ENCODE results near the gene NASP. TPM values are rescaled to one million over a fixed set of nuclear protein-coding genes. Genes with fewer than 3 reads are reported as not detected.

NASP gene
- total RNA-seq, 1 experiment from 2014 or later = 535 TPM

DNA sequence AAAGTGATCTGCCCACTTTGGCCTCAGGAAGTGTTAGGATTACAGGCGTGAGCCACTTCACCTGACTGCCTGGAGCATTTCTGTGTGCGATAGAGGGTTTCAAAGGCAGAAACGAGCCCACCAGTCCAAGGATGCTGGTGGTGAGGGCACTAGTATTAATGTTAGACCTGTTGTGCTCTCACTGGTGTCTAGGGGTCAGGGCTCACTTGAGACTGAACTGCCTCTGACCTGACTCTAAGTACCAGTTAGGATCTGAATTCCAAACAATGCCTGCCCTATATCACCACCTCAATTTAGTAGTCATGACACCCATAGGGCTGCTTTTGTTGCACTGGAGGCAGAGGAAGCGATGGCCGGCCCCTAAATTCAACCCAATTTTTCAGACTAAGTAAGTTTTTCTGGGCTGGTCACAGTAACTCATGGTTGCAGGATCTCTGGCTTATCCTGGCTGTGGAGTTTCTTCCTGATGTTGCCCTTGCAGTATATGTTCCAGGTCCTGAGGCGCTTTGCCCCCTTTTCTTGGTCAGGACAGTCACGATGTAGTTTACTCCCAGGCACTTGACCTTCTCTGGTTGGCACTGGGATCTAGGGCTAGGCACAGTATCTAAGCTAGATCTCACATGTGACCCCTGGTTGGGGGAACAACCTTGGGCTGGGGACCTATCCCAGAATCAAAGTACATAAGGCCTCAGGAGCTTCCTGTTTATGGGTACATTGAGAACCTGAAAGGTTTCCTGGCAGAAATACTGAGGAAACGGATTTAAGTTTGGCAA is 35.5 kb downstream of the NASP start (continued):
- TF ChIP-seq ESRRA (CRISPR knock-in tag; IDR thresholded peaks at IDR 0.05; ENCODE audit: borderline replicate concordance) = no peak
- TF ChIP-seq HMGA2 (CRISPR knock-in tag; IDR thresholded peaks at IDR 0.05) = no peak
- TF ChIP-seq ZBTB43 (CRISPR knock-in tag; IDR thresholded peaks at IDR 0.05) = no peak
- TF ChIP-seq NFYB (CRISPR knock-in tag; conservative IDR thresholded peaks at IDR 0.05; ENCODE audit: low read depth) = no peak
- TF ChIP-seq FOXP1 (CRISPR knock-in tag; IDR thresholded peaks at IDR 0.05; ENCODE audit: borderline replicate concordance) = peak; percentile 25; the same call in 1 of the 2 replicates
- TF ChIP-seq ATF2 (CRISPR knock-in tag; IDR thresholded peaks at IDR 0.05; ENCODE audit: borderline replicate concordance, low read depth) = no peak
- no peak; the same call in 1 of the 2 replicates for TF ChIP-seq ERG (CRISPR knock-in tag; IDR thresholded peaks at IDR 0.05)

DNA sequence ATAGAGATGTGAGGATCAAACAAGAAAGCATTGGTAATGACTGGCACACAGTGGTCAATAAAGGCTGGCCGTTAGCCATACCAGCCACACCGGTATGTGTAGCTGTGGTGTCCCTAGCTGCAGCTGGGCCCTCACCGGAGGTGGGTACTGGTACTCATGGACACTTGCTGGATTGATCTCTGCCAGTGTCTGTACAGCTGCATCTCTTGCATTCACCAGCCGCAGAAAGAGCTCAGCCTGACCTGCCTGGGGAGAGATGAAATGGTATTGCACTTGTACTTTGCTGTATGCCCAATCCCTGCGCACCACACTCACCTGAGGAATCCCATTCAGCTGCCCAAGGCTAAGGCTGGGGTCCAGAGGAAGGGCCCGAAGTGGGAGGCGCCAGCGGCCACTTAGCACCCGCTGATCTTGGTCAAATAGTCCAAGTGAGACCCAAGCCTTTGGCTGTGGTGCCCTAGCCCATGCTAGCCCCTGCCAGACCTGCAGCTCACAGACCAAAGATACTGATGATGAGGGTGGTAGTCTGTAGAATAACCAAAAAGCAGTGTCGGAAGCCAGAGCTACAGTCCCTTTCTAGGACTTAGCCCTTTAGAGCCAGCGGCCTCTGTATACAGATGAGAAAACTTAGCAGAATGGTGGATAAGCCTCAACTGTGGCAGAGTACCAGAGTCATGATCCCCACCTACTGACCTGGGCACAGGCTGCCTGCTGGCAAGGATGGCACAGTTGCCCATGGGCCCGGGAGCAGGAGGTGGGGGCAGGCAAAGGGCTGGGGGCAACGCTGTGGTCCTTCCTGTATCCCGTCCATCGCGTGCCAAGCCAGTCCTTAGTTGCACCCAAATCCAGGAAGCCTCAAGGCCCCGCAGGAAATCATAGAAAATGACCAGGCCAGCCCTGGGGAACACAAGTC is 37.0 kb downstream of the NASP start:
- H3K27ac Mint-ChIP-seq = peak overlapping the region; percentile 84; the same call in 1 of the 2 replicates
- no peak overlapping the region for H3K4me3 Mint-ChIP-seq
- H3K4me1 Mint-ChIP-seq = peaks cover 4% of the 10 kb centered on the region; the same call in 1 of the 2 replicates
- H3K36me3 Mint-ChIP-seq = peaks cover 36% of the 10 kb centered on the region
- H3K27me3 Mint-ChIP-seq (ENCODE audit: low read depth) = no peaks in the 10 kb centered on the region
- peak; percentile 2; the same call in 1 of the 2 replicates for ATAC-seq
- CTCF ChIA-PET = interaction anchor here (1.2 kb wide), 1 partner anchor 602 kb away, joined by 3 read pairs; no protein-coding TSS in a partner anchor
- POLR2A ChIA-PET = interaction anchor here (0.6 kb wide), 1 partner anchor 18 kb away, joined by 3 read pairs; no protein-coding TSS in a partner anchor
- no peaks in the 10 kb centered on the region for H3K9me3 Mint-ChIP-seq
- TF ChIP-seq ZNF219 (CRISPR knock-in tag; IDR thresholded peaks at IDR 0.05; ENCODE audit: borderline replicate concordance) = no peak
- TF ChIP-seq NFATC4 (CRISPR knock-in tag; IDR thresholded peaks at IDR 0.05) = 0 out of 2 replicates have a peak, but pooled peaks have one; percentile 3
- no peak for DNase-seq (ENCODE audit: low spot score)

- Mint-ChIP-seq H3K36me3 (peaks cover 31% of the 10 kb centered on the region), H3K27ac (0 out of 2 replicates have a peak overlapping the region, but pooled peaks have one; percentile 27), H3K4me1 (peaks cover 4% of the 10 kb centered on the region; the same call in 1 of the 2 replicates), H3K27me3 (ENCODE audit: low read depth) (no peaks in the 10 kb centered on the region), H3K9me3 (no peaks in the 10 kb centered on the region), H3K4me3 (no peak overlapping the region)
- TF ChIP-seq PRRX2 (CRISPR knock-in tag; IDR thresholded peaks at IDR 0.05) = no peak
- no peak for TF ChIP-seq FOXP1 (CRISPR knock-in tag; IDR thresholded peaks at IDR 0.05; ENCODE audit: borderline replicate concordance)
- no peak for TF ChIP-seq ZNF219 (CRISPR knock-in tag; IDR thresholded peaks at IDR 0.05; ENCODE audit: borderline replicate concordance)
- DNase-seq (ENCODE audit: low spot score) (no peak), ATAC-seq (no peak)
- ChIA-PET CTCF (interaction anchor here (0.8 to 1.2 kb wide), 2 partner anchors 261 to 603 kb away, joined by 3 read pairs; no protein-coding TSS in a partner anchor), POLR2A (interaction anchor here (0.8 kb wide), 1 partner anchor 37 kb away, joined by 3 read pairs; no protein-coding TSS in a partner anchor)
These were observed 37.6 kb downstream of the NASP start for GRCh38 chr1:45621501-45621836.

- no peaks in the 10 kb centered on the region for H3K27me3 Mint-ChIP-seq (ENCODE audit: low read depth)
- no peak overlapping the region for H3K27ac Mint-ChIP-seq
- peaks cover 29% of the 10 kb centered on the region for H3K36me3 Mint-ChIP-seq
- ATAC-seq (no peak), DNase-seq (ENCODE audit: low spot score) (no peak)
- H3K4me1 Mint-ChIP-seq = peaks cover 4% of the 10 kb centered on the region; the same call in 1 of the 2 replicates
- H3K9me3 Mint-ChIP-seq = no peaks in the 10 kb centered on the region
- no peak overlapping the region for H3K4me3 Mint-ChIP-seq
- ChIA-PET POLR2A (interaction anchor here (0.8 kb wide), 2 partner anchors 37 to 282 kb away, joined by 3 read pairs; partner anchors contain the start of genes MUTYH and TOE1), CTCF (interaction anchor here (0.8 to 1.1 kb wide), 3 partner anchors 260 to 623 kb away, joined by 3 to 4 read pairs (median 4); no protein-coding TSS in a partner anchor)
- no peak for TF ChIP-seq ZNF138 (CRISPR knock-in tag; conservative IDR thresholded peaks at IDR 0.05)
- TF ChIP-seq, protein P1, sequence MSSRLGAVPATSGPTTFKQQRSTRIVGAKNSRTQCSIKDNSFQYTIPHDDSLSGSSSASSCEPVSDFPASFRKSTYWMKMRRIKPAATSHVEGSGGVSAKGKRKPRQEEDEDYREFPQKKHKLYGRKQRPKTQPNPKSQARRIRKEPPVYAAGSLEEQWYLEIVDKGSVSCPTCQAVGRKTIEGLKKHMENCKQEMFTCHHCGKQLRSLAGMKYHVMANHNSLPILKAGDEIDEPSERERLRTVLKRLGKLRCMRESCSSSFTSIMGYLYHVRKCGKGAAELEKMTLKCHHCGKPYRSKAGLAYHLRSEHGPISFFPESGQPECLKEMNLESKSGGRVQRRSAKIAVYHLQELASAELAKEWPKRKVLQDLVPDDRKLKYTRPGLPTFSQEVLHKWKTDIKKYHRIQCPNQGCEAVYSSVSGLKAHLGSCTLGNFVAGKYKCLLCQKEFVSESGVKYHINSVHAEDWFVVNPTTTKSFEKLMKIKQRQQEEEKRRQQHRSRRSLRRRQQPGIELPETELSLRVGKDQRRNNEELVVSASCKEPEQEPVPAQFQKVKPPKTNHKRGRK (CRISPR knock-in tag; IDR thresholded peaks at IDR 0.05; ENCODE audit: borderline replicate concordance) = no peak
- TF ChIP-seq MAX (CRISPR knock-in tag; IDR thresholded peaks at IDR 0.05) = no peak
- TF ChIP-seq ZNF121 (CRISPR knock-in tag; IDR thresholded peaks at IDR 0.05) = no peak
- TF ChIP-seq, protein P2, sequence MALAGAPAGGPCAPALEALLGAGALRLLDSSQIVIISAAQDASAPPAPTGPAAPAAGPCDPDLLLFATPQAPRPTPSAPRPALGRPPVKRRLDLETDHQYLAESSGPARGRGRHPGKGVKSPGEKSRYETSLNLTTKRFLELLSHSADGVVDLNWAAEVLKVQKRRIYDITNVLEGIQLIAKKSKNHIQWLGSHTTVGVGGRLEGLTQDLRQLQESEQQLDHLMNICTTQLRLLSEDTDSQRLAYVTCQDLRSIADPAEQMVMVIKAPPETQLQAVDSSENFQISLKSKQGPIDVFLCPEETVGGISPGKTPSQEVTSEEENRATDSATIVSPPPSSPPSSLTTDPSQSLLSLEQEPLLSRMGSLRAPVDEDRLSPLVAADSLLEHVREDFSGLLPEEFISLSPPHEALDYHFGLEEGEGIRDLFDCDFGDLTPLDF (CRISPR knock-in tag; IDR thresholded peaks at IDR 0.05) = no peak
- no peak for TF ChIP-seq ZNF232 (CRISPR knock-in tag; IDR thresholded peaks at IDR 0.05)
- TF ChIP-seq ZBTB43 (CRISPR knock-in tag; IDR thresholded peaks at IDR 0.05) = no peak
- TF ChIP-seq ESRRA (CRISPR knock-in tag; IDR thresholded peaks at IDR 0.05; ENCODE audit: borderline replicate concordance) = no peak
These were observed 38.2 kb downstream of the NASP start for GRCh38 chr1:45621895-45622523.

Data from WTC11 (cell line).